Stimulated activated CD4-positive, alpha-beta T cell treated with anti-CD3 and anti-CD28 coated beads, Interleukin-12 subunit alpha, Interleukin-12 subunit beta, amount 100 ng/mL, for 48 hours (primary cell): ENCODE data around the gene SPAG7.

Experiments
- DNase-seq, 3 donors: peaks; one replicate each; pipeline ENCODE4 v3.0.0-alpha.2; 2020; ENCODE audit warnings: low read depth in 2 of 3, low spot score in 1 of 3

The SPAG7 gene

GRCh38 chr17:4978726-4979125, 11.1 kb upstream of the SPAG7 start:
- DNase-seq = no peak

- no peak for DNase-seq
These were observed 6.6 kb upstream of the SPAG7 start for GRCh38 chr17:4974115-4974670.

- no peak for DNase-seq
These were observed 5.9 kb upstream of the SPAG7 start for GRCh38 chr17:4973256-4974114.

GRCh38 chr17:4972752-4973151, 5.1 kb upstream of the SPAG7 start:
- no peak for DNase-seq

- DNase-seq = no peak
These were observed 4.7 kb upstream of the SPAG7 start for GRCh38 chr17:4972322-4972721.

- DNase-seq = no peak
These were observed 4.2 kb upstream of the SPAG7 start for GRCh38 chr17:4971826-4972225.

GRCh38 chr17:4970273-4970672, 2.7 kb upstream of the SPAG7 start:
- no peak for DNase-seq

GRCh38 chr17:4969551-4970173, 2.0 kb upstream of the SPAG7 start:
- peak in 2 of 3 donors; percentile 28 to 42 for DNase-seq

GRCh38 chr17:4969047-4969550, 1.5 kb upstream of the SPAG7 start:
- DNase-seq = peak; percentile 43 to 67 (median 45)

- DNase-seq = peak in 1 of 3 donors; percentile 26
These were observed 949 bp upstream of the SPAG7 start for GRCh38 chr17:4968486-4969046.

- peak; percentile 88 to 93 (median 91) for DNase-seq
These were observed 626 bp downstream of the SPAG7 start for GRCh38 chr17:4966844-4967538.

GRCh38 chr17:4965311-4965986, 2.2 kb downstream of the SPAG7 start:
- no peak for DNase-seq

- DNase-seq = no peak
These were observed 7.2 kb downstream of the SPAG7 start for GRCh38 chr17:4960279-4960922.

- DNase-seq = no peak
These were observed 8.2 kb downstream of the SPAG7 start for GRCh38 chr17:4959261-4959965.

- no peak for DNase-seq
These were observed 9.5 kb downstream of the SPAG7 start for GRCh38 chr17:4958102-4958501.

GRCh38 chr17:4956493-4957061, 11.0 kb downstream of the SPAG7 start:
- no peak for DNase-seq

GRCh38 chr17:4955091-4955490, 12.5 kb downstream of the SPAG7 start:
- no peak for DNase-seq

GRCh38 chr17:4953451-4953961, 14.1 kb downstream of the SPAG7 start:
- no peak for DNase-seq

GRCh38 chr17:4951486-4951885, 16.1 kb downstream of the SPAG7 start:
- no peak for DNase-seq
